Small intestine (tissue), 7 donors: ENCODE measurements around the gene MB. TPM values are rescaled to one million over a fixed set of nuclear protein-coding genes. Genes with fewer than 3 reads are reported as not detected.
A peak's percentile ranks its signal among the peaks of the same experiment; 100 is the strongest.

Source experiments
- DNase-seq, 2 donors: peaks; one replicate each; pipeline versions ENCODE4 v3.0.0 to v3.0.0-alpha.2; 2013
- FAIRE-seq: peaks from 2 replicates; lab custom pipeline; 2012; peaks lifted over from hg19 to GRCh38; lab: Jason Lieb, UNC
- H3K27ac ChIP-seq, 3 donors: one replicate each; pipeline ENCODE4 v1.5.1; 2013; ENCODE audit warnings: low read length in 2 of 3, mild to moderate bottlenecking in 2 of 3, control low read depth in 1 of 3, inconsistent platforms in 1 of 3, low read depth in 1 of 3, moderate library complexity in 1 of 3
- H3K27me3 ChIP-seq, 3 donors: one replicate each; pipeline ENCODE4 v1.6.1; 2013; ENCODE audit warnings: low read length in 3 of 3, inconsistent platforms in 1 of 3; ENCODE audit not compliant: control insufficient read depth in 3 of 3, insufficient read depth in 3 of 3
- H3K36me3 ChIP-seq, 3 donors: one replicate each; pipeline ENCODE4 v1.6.1; 2013; ENCODE audit warnings: low read length in 3 of 3, inconsistent platforms in 1 of 3, low read depth in 1 of 3, mild to moderate bottlenecking in 1 of 3, moderate library complexity in 1 of 3; ENCODE audit not compliant: control insufficient read depth in 3 of 3, insufficient read depth in 2 of 3
- H3K4me1 ChIP-seq, 3 donors: one replicate each; pipeline ENCODE4 v1.6.1; 2013; ENCODE audit warnings: low read length in 2 of 3, inconsistent platforms in 1 of 3, low read depth in 1 of 3, mild to moderate bottlenecking in 1 of 3, moderate library complexity in 1 of 3; ENCODE audit not compliant: control insufficient read depth in 3 of 3, insufficient read depth in 2 of 3
- H3K4me3 ChIP-seq, 3 donors: one replicate each; pipeline ENCODE4 v1.5.1; 2013; ENCODE audit warnings: low read length in 3 of 3, control low read depth in 1 of 3, inconsistent platforms in 1 of 3, low read depth in 1 of 3, mild to moderate bottlenecking in 1 of 3, moderate library complexity in 1 of 3
- H3K9me3 ChIP-seq, 2 donors: one replicate each; pipeline ENCODE4 v1.6.1; 2013; ENCODE audit warnings: low read depth in 1 of 2, low read length in 1 of 2; ENCODE audit not compliant: control insufficient read depth in 2 of 2, insufficient read depth in 1 of 2
- WGBS, 3 donors: extraction: QIAGEN DNeasy Blood & Tissue Kit; methylation state at CpG; one replicate each; pipeline ENCODE4 v1.1.7; 2013; 5-methylcytosine and 5-hydroxymethylcytosine counted together
- polyA plus RNA-seq, 4 donors: library from polyadenylated mRNA; stranded (reverse) in 3 of 4; unstranded in 1 of 4; fragments of 200-250 nt in 3 of 4; fragments of 120-200 nt in 1 of 4; gene quantifications; one replicate each; pipeline versions ENCODE4 v1.2.1 to v1.2.3, GENCODE V29; 2013
- donor health status: healthy with polysubstance abuse.
- donor health status: control.
- donor health status: control.
- donor health status: Bipolar disorder and iron deficiency.
- donor health status: healthy.

MB gene
- polyA plus RNA-seq, 4 donors: 1.9 to 106 (median 45.4) TPM

DNA sequence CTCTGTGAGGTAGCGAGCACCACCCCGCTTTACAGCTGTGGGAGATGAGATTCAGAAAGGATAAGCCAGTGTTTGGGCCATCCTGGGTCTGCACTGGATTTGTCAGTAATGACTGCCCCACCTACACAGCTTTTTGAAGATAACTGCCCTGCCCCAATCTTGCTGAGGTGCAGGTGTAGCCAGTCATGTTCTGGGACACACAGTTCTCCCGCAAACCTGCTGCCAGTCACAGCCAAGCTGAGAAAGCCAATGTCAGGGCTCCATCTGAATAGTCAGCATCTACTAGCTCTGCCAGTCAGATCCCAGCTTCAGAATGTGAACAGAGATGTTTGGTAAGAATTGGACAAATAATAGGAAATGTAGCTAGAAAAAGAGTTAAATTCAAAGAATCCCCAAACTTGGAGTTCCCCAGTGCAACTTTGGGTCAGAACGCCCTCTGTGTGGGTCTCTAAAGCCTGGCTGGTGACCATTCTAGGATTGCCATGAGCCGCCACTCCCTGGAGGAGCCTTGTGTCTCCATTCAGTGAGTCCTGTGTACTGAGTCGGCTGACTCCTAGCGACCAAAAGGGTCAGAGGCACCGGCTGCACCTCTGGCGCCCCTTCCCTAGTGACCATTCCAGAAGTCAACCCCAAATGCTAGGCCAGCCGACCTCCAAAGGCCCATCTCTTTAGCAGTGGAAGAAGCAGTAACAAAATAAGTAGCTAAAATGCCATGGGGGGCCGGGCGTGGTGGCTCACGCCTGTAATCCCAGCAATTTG is 2.4 kb upstream of the MB start:
- FAIRE-seq (no peak), DNase-seq (peak in 1 of 2 donors; percentile 50)
- H3K27me3 ChIP-seq: no peaks in the 10 kb centered on the region
- H3K4me3 ChIP-seq: no peak overlapping the region
- H3K36me3 ChIP-seq: no peaks in the 10 kb centered on the region
- WGBS, 3 donors: 76 to 81% (median 79%) methylated on average over 13 of the region's 13 CpGs
- H3K4me1 ChIP-seq: no peaks in the 10 kb centered on the region
- no peaks in the 10 kb centered on the region for H3K9me3 ChIP-seq
- H3K27ac ChIP-seq: no peak overlapping the region

DNA sequence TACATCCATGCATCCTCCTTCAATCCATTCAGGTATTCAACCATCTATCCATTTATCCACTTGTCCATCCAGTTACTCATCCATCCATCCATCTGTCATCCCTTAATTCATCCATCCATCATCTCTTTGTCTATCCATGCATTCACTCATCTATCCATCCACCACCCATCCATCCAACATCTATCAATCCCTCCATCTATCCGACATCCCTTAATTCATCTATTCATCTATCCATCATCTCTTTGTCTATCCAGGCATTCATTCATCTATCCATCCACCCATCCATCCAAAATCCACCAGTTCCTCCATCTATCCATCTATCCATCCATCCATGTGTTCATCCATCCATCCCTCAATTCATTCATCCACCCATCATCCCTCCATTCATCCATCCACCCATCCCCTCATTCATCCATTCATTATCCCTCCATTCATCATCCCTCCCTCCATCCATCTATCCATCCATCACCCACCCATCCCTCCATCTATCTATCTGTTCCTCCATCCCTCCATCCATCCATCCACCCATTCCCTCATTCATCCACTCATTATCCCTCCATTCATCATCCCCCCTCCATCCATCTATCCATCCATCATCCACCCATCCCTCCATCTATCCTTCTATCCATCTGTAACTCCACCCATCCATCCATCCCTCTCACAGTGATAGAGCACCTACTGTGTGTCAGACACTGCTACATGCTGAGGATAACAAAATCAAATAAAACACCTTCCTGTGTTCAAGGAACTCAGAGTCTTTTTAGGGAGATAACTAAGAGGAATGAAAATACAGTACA is 1.5 kb upstream of the MB start:
- Histone ChIP-seq H3K4me1 (no peaks in the 10 kb centered on the region), H3K27ac (no peak overlapping the region), H3K4me3 (no peak overlapping the region), H3K9me3 (no peaks in the 10 kb centered on the region), H3K27me3 (no peaks in the 10 kb centered on the region), H3K36me3 (no peaks in the 10 kb centered on the region)
- WGBS, 3 donors: 93 to 96% (median 93%) methylated on average over 1 of the region's 1 CpG
- FAIRE-seq (no peak), DNase-seq (no peak)

DNA sequence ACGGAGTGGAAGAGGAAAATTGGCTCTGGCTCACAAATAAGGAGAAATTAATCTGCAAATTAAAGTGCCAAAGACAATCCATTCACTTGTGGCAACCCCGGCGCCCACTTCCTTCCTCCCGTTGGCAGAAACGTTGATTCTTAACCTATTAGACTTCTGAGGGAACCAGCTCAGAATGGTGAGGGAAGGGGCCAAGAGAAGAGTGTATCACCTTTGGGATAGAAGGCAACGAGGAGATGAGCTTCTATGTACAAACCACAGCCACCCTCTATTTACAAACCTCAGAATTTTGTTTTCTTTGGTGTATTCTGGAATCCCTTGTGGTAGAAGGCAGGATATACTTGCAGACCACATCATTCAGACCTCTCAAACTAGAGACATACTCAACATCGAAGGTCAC is 1.1 kb downstream of the MB start:
- Histone ChIP-seq H3K9me3 (no peaks in the 10 kb centered on the region), H3K36me3 (no peaks in the 10 kb centered on the region), H3K4me3 (no peak overlapping the region), H3K27me3 (no peaks in the 10 kb centered on the region), H3K27ac (no peak overlapping the region), H3K4me1 (no peaks in the 10 kb centered on the region)
- DNase-seq: no peak
- 65 to 85% (median 70%) methylated on average over 7 of the region's 7 CpGs for WGBS, 3 donors
- FAIRE-seq: no peak

DNA sequence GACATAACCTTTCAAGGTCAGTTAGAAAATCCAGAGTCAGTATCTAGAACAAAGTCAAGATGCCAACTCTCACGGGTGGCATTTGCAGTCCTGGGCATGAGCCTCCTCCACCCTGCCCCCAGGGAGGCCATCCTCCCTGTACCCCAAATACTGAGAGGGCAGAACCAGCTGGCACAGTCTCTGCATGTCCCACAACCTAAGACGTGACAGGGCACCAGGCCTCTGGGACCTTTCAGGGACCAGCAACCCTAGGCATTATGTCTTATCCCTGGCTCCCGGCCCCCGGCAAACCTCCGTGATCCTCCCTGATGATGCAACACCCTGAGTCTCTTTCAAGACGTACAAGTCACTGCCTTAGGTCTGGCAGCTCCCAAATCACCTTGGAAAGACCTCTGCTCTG is 2.0 kb downstream of the MB start:
- H3K4me3 ChIP-seq: no peak overlapping the region
- DNase-seq (no peak), FAIRE-seq (no peak)
- no peaks in the 10 kb centered on the region for H3K36me3 ChIP-seq
- WGBS, 3 donors: 68 to 78% (median 73%) methylated on average over 6 of the region's 6 CpGs
- H3K4me1 ChIP-seq: no peaks in the 10 kb centered on the region
- no peak overlapping the region for H3K27ac ChIP-seq
- no peaks in the 10 kb centered on the region for H3K27me3 ChIP-seq
- H3K9me3 ChIP-seq: no peaks in the 10 kb centered on the region

DNA sequence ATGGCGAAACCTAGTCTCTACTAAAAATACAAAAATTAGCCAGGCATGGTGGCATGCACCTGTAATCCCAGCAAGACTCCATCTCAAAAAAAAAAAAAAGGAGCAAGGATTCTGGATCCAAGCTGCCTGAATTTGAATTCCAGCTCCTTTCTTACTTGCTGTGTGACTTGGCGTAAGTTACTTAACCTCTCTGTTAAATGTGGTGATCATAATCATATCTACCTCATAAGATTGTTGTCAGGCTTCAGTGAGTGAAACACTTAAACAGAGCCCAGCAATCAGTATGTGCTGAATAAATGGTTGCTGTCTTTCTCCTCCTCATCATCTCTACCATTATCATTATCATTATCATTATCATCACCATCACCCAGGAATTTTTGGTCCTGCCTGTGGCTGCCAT is 2.7 kb downstream of the MB start:
- no peaks in the 10 kb centered on the region for H3K36me3 ChIP-seq
- no peak overlapping the region for H3K4me3 ChIP-seq
- no peaks in the 10 kb centered on the region for H3K27me3 ChIP-seq
- H3K27ac ChIP-seq: no peak overlapping the region
- no peak for DNase-seq
- no peaks in the 10 kb centered on the region for H3K9me3 ChIP-seq
- WGBS, 3 donors: 96 to 100% (median 100%) methylated on average over 2 of the region's 2 CpGs
- no peak for FAIRE-seq
- no peaks in the 10 kb centered on the region for H3K4me1 ChIP-seq

DNA sequence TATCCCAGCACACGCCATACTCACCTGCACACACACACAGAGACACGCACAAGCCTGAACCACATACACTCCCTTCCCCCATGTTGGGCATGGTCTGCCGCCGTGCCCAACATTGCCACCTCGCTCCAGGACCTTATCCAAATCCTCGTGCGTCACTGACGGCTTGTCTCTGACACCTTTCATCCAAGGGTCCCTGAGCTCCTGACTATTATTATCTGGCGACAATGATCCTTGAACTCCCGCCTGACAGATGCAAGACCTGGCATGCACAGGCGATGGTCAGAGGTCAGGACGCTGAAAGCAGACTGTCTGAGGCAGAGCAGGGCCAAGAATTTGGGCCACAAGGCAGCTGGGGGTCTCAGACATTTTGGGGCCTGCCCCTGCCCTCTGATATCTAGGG is 4.2 kb downstream of the MB start:
- no peak for FAIRE-seq
- no peaks in the 10 kb centered on the region for H3K27me3 ChIP-seq
- WGBS, 3 donors: 44 to 84% (median 49%) methylated on average over 12 of the region's 12 CpGs

DNA sequence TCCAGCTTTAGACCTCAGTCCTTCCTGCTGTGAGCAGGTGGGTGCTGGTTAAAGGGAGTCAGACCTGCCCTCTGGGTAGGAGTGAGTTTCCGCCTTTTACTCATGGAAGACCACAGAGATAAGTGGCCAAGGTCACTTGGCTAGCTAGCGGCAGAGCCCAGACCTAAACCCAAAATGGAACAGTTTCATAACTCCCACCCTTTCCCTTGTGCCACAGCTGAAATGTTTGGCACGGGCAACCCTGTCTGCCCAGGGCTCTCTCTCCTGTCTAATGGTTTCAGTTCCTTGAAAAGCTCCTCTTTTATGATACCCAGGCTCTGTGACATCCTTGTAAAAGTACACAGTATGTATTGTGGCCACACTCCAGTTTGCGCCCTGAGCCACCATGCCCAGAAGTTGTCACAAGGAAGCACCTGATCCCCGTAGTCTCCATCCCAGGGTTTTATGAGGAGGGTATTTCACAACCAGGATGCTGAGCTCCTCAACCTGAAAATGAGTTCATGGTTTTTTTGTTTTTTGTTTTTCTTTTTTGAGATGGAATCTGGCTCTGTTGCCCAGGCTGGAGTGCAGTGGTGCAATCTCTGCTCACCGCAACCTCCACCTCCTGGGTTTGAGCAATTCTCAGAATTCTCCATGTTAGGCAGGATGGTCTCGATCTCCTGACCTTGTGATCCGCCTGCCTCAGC is 5.1 kb downstream of the MB start:
- Histone ChIP-seq H3K4me3 (no peak overlapping the region), H3K36me3 (no peaks in the 10 kb centered on the region), H3K27me3 (no peaks in the 10 kb centered on the region), H3K4me1 (no peaks in the 10 kb centered on the region), H3K27ac (no peak overlapping the region), H3K9me3 (no peaks in the 10 kb centered on the region)
- FAIRE-seq: no peak
- whole genome bisulfite sequencing, 3 donors: 51 to 59% (median 56%) methylated on average over 8 of the region's 8 CpGs
- DNase-seq: no peak

More for the DNA sequence above, 4.2 kb downstream of the MB start:
- no peaks in the 10 kb centered on the region for H3K9me3 ChIP-seq
- no peaks in the 10 kb centered on the region for H3K36me3 ChIP-seq
- H3K27ac ChIP-seq: no peak overlapping the region
- H3K4me1 ChIP-seq: no peaks in the 10 kb centered on the region
- no peak overlapping the region for H3K4me3 ChIP-seq
- no peak for DNase-seq

DNA sequence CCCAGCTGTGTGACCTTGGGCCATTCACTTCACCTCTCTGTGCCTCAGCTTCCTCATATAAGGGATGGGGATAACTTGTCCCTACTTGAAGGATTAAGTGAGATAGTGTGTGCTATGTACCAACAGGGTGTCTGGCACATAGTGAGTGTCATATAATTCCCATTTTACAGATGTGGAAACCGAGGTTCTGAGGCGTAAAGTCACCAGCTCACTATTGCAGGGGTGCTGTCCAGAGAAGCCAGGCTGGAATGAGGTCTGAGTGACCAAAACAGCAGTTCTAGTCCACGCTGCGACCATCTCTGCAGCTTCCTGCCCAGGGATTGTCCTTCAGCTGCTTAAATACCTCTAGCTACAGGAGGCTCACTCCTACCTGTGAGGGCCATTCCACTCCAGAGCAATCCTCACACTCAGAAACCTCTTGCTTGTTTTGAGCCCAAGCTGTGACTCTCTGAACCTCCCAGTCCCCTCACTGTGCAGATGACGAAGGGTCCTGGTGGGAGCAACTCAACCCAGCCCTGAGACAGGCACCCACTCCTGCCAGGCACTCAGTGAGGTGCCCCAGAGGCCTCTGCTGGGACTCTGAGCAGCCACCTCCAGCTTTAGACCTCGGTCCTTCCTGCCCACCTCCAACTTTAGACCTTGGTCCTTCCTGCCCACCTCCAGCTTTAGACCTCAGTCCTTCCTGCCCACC is 5.8 kb downstream of the MB start:
- no peak overlapping the region for H3K27ac ChIP-seq
- H3K4me1 ChIP-seq: no peaks in the 10 kb centered on the region
- H3K36me3 ChIP-seq: no peaks in the 10 kb centered on the region
- DNase-seq: no peak
- WGBS, 3 donors: 72 to 81% (median 78%) methylated on average over 6 of the region's 6 CpGs
- FAIRE-seq: no peak
- no peak overlapping the region for H3K4me3 ChIP-seq
- H3K9me3 ChIP-seq: no peaks in the 10 kb centered on the region
- no peaks in the 10 kb centered on the region for H3K27me3 ChIP-seq
